Measurements from ENCODE around the gene BORCS5.

- TF ChIP-seq, protein P1, sequence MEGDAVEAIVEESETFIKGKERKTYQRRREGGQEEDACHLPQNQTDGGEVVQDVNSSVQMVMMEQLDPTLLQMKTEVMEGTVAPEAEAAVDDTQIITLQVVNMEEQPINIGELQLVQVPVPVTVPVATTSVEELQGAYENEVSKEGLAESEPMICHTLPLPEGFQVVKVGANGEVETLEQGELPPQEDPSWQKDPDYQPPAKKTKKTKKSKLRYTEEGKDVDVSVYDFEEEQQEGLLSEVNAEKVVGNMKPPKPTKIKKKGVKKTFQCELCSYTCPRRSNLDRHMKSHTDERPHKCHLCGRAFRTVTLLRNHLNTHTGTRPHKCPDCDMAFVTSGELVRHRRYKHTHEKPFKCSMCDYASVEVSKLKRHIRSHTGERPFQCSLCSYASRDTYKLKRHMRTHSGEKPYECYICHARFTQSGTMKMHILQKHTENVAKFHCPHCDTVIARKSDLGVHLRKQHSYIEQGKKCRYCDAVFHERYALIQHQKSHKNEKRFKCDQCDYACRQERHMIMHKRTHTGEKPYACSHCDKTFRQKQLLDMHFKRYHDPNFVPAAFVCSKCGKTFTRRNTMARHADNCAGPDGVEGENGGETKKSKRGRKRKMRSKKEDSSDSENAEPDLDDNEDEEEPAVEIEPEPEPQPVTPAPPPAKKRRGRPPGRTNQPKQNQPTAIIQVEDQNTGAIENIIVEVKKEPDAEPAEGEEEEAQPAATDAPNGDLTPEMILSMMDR (IDR thresholded peaks at IDR 0.05; ENCODE audit: insufficient read depth, low read length, poor library complexity, severe bottlenecking) = no peak
- no peak for TF ChIP-seq EZH2phosphoT487 (conservative IDR thresholded peaks at IDR 0.05; ENCODE audit: low read length)
Measured at GRCh38 chr12:12456637-12457036, 99.8 kb downstream of the BORCS5 start.
